Osteoblast (primary cell): ENCODE results near the gene ANO4. TPM values are rescaled to one million over a fixed set of nuclear protein-coding genes. Genes with fewer than 3 reads are reported as not detected.

Experiments used
- DNase-seq: peaks from one replicate; pipeline ENCODE4 v3.0.0; 2011; ENCODE audit warnings: low spot score, mixed read lengths; ENCODE audit not compliant: insufficient read length; ENCODE audit errors: missing footprints
- H2AFZ ChIP-seq: 2 replicates; pipeline ENCODE4 v1.6.0; 2011; ENCODE audit warnings: mild to moderate bottlenecking, low read length
- H3K27ac ChIP-seq: 2 replicates; pipeline ENCODE4 v1.5.1; 2011; ENCODE audit warnings: mild to moderate bottlenecking, low read depth, low read length, moderate library complexity
- H3K27me3 ChIP-seq: 2 replicates; pipeline ENCODE4 v1.6.0; 2012; ENCODE audit warnings: mild to moderate bottlenecking, control low read depth, inconsistent platforms, low read length, moderate library complexity; ENCODE audit not compliant: insufficient read depth
- H3K36me3 ChIP-seq: 2 replicates; pipeline ENCODE4 v1.5.1; 2011; ENCODE audit warnings: mild to moderate bottlenecking, low read length, control low read depth, moderate library complexity; ENCODE audit not compliant: insufficient read depth
- H3K4me1 ChIP-seq: 2 replicates; pipeline ENCODE4 v1.5.1; 2011; ENCODE audit warnings: mild to moderate bottlenecking, low read length, control low read depth, moderate library complexity; ENCODE audit not compliant: insufficient read depth
- H3K4me2 ChIP-seq: 2 replicates; pipeline ENCODE4 v1.6.0; 2011; ENCODE audit warnings: mild to moderate bottlenecking, low read length; ENCODE audit not compliant: insufficient read depth
- H3K4me3 ChIP-seq: fragments of 200-600 bp; sonication (generic); 3 replicates; pipeline ENCODE4 v1.5.1; 2012; ENCODE audit warnings: mild to moderate bottlenecking, low read length, inconsistent platforms; ENCODE audit not compliant: insufficient read depth
- H3K79me2 ChIP-seq: 2 replicates; pipeline ENCODE4 v1.6.0; 2012; ENCODE audit warnings: mild to moderate bottlenecking, low read length, control low read depth, inconsistent platforms; ENCODE audit not compliant: insufficient read depth
- H3K9me3 ChIP-seq: 2 replicates; pipeline ENCODE4 v1.5.1; 2011; ENCODE audit warnings: low read depth, low read length, control low read depth
- H4K20me1 ChIP-seq: 2 replicates; pipeline ENCODE4 v1.6.0; 2012; ENCODE audit warnings: mild to moderate bottlenecking, low read length, control low read depth; ENCODE audit not compliant: insufficient read depth
- CTCF ChIP-seq: IDR thresholded peaks from 2 replicates; pipeline ENCODE4 v1.5.1; 2011; ENCODE audit warnings: mild to moderate bottlenecking, low read depth, low read length, moderate library complexity; ENCODE audit errors: extremely low read depth
- total RNA-seq: library from RNA; depleted of rRNA; stranded (reverse); fragments of >200 nt; gene quantifications from 2 replicates; pipeline ENCODE4 v1.2.3, GENCODE V29; 2012

ANO4 gene
- total RNA-seq, 1 donor, result not detected

- Histone ChIP-seq H3K27ac (no peak overlapping the region), H2AFZ (no peak overlapping the region), H4K20me1 (no peaks in the 10 kb centered on the region), H3K4me3 (no peak overlapping the region), H3K27me3 (no peaks in the 10 kb centered on the region), H3K4me2 (no peak overlapping the region), H3K79me2 (no peaks in the 10 kb centered on the region), H3K4me1 (peaks cover 9% of the 10 kb centered on the region), H3K9me3 (no peaks in the 10 kb centered on the region), H3K36me3 (no peaks in the 10 kb centered on the region)
- no peak for DNase-seq
- no peak for TF ChIP-seq CTCF
These were observed 161.8 kb downstream of the ANO4 start for GRCh38 chr12:100956311-100956852.

GRCh38 chr12:100959481-100959880, 164.9 kb downstream of the ANO4 start:
- no peak for DNase-seq
- H3K4me3 ChIP-seq, result no peak overlapping the region
- TF ChIP-seq CTCF, result no peak
- no peaks in the 10 kb centered on the region for H3K9me3 ChIP-seq
- H3K4me2 ChIP-seq, result no peak overlapping the region
- no peak overlapping the region for H2AFZ ChIP-seq
- no peak overlapping the region for H3K27ac ChIP-seq
- no peaks in the 10 kb centered on the region for H3K27me3 ChIP-seq
- H3K4me1 ChIP-seq, result peaks cover 9% of the 10 kb centered on the region
- H3K36me3 ChIP-seq, result no peaks in the 10 kb centered on the region
- no peaks in the 10 kb centered on the region for H4K20me1 ChIP-seq
- H3K79me2 ChIP-seq, result no peaks in the 10 kb centered on the region

GRCh38 chr12:100962086-100962712, 167.6 kb downstream of the ANO4 start:
- Histone ChIP-seq H3K4me3 (no peak overlapping the region), H2AFZ (no peak overlapping the region), H3K4me2 (no peak overlapping the region), H3K36me3 (no peaks in the 10 kb centered on the region), H4K20me1 (no peaks in the 10 kb centered on the region), H3K27me3 (no peaks in the 10 kb centered on the region), H3K27ac (no peak overlapping the region), H3K9me3 (no peaks in the 10 kb centered on the region), H3K4me1 (no peaks in the 10 kb centered on the region), H3K79me2 (no peaks in the 10 kb centered on the region)
- no peak for DNase-seq
- no peak for TF ChIP-seq CTCF

GRCh38 chr12:100963381-100963780, 168.8 kb downstream of the ANO4 start:
- H3K79me2 ChIP-seq, result no peaks in the 10 kb centered on the region
- H3K36me3 ChIP-seq, result no peaks in the 10 kb centered on the region
- H3K4me2 ChIP-seq, result no peak overlapping the region
- H4K20me1 ChIP-seq, result no peaks in the 10 kb centered on the region
- no peak overlapping the region for H2AFZ ChIP-seq
- no peaks in the 10 kb centered on the region for H3K27me3 ChIP-seq
- TF ChIP-seq CTCF, result no peak
- H3K4me1 ChIP-seq, result no peaks in the 10 kb centered on the region
- no peaks in the 10 kb centered on the region for H3K9me3 ChIP-seq
- no peak for DNase-seq
- H3K27ac ChIP-seq, result no peak overlapping the region
- no peak overlapping the region for H3K4me3 ChIP-seq
